T-cell (primary cell): ENCODE measurements around the gene SLC5A11. TPM values are rescaled to one million over a fixed set of nuclear protein-coding genes. Genes with fewer than 3 reads are reported as not detected.

Experiments used
- ATAC-seq, 4 experiments: fragments of 200-7000 bp in 3 of 4; fragments of 150-1000 bp in 1 of 4; cut with Tn5 transposase; replicated peaks in 1 of 4; 1 replicate in 3 of 4; 2 replicates in 1 of 4; pipeline ENCODE4 v1.10.0; 2021; ENCODE audit warnings: moderate library complexity in 3 of 4, mild to moderate bottlenecking in 2 of 4, moderate number of reproducible peaks in 1 of 4
- CTCF ChIA-PET, 2 donors: fragments of 300-600 bp; sonication (Branson Sonifier 250); formaldehyde crosslinking; loops; one replicate each; lab custom pipeline; 2022; ENCODE audit warnings: antibody characterized with exemption in 2 of 2; lab: Charles Lee
- POLR2A ChIA-PET, 2 donors: fragments of 300-600 bp; sonication (Branson Sonifier 250); formaldehyde crosslinking; loops; one replicate each; lab custom pipeline; 2022; ENCODE audit warnings: antibody characterized with exemption in 2 of 2; lab: Charles Lee
- DNase-seq, 35 experiments: peaks; one replicate each; pipeline versions ENCODE4 v3.0.0 to v3.0.0-alpha.2; 2013 to 2023
- H3K27ac ChIP-seq: one replicate; pipeline ENCODE4 v1.5.1; 2013; ENCODE audit warnings: low read length
- H3K27me3 ChIP-seq, 2 experiments: replicated peaks in 1 of 2; 1 replicate in 1 of 2; 2 replicates in 1 of 2; pipeline versions ENCODE4 v1.6.1 to v1.7.0; 2013; ENCODE audit warnings: low read length in 1 of 2, mixed read lengths in 1 of 2; ENCODE audit not compliant: control insufficient read depth in 2 of 2, insufficient read depth in 2 of 2; ENCODE audit errors: extremely low read depth in 1 of 2
- H3K36me3 ChIP-seq, 2 donors: 1 replicate in 1 of 2; 2 replicates in 1 of 2; pipeline versions ENCODE4 v1.6.1 to v1.7.0; 2013; ENCODE audit warnings: low read length in 1 of 2; ENCODE audit not compliant: control insufficient read depth in 2 of 2, insufficient read depth in 1 of 2; ENCODE audit errors: extremely low read depth in 1 of 2
- H3K4me1 ChIP-seq, 2 experiments: 1 replicate in 1 of 2; 2 replicates in 1 of 2; pipeline versions ENCODE4 v1.6.1 to v1.7.0; 2013; ENCODE audit warnings: low read length in 2 of 2, mixed read lengths in 1 of 2; ENCODE audit not compliant: insufficient read depth in 2 of 2, control insufficient read depth in 1 of 2; ENCODE audit errors: extremely low read depth in 1 of 2
- H3K4me3 ChIP-seq, 2 donors: 1 replicate in 1 of 2; 2 replicates in 1 of 2; pipeline versions ENCODE4 v1.5.1 to v1.7.0; 2013; ENCODE audit warnings: mild to moderate bottlenecking in 2 of 2, low read length in 1 of 2, moderate library complexity in 1 of 2; ENCODE audit not compliant: control insufficient read depth in 1 of 2; ENCODE audit errors: extremely low read depth in 1 of 2
- H3K9me3 ChIP-seq: 2 replicates; pipeline ENCODE4 v1.7.0; 2013
- H3K27ac Mint-ChIP-seq, 2 donors: one replicate each; pipeline ENCODE4 v1.8.0; 2020 to 2021; ENCODE audit warnings: mild to moderate bottlenecking in 2 of 2, mixed read lengths in 2 of 2
- H3K27me3 Mint-ChIP-seq, 2 donors: one replicate each; pipeline ENCODE4 v1.8.0; 2021 to 2022; ENCODE audit warnings: mixed read lengths in 2 of 2
- H3K36me3 Mint-ChIP-seq: one replicate; pipeline ENCODE4 v1.8.0; 2021; ENCODE audit warnings: mixed read lengths
- H3K4me1 Mint-ChIP-seq, 3 donors: one replicate each; pipeline ENCODE4 v1.8.0; 2020 to 2022; ENCODE audit warnings: mixed read lengths in 3 of 3, mild to moderate bottlenecking in 1 of 3
- H3K4me3 Mint-ChIP-seq, 3 donors: one replicate each; pipeline ENCODE4 v1.8.0; 2020 to 2022; ENCODE audit warnings: mild to moderate bottlenecking in 3 of 3, mixed read lengths in 3 of 3, moderate library complexity in 3 of 3
- H3K9me3 Mint-ChIP-seq, 3 donors: one replicate each; pipeline ENCODE4 v1.8.0; 2020 to 2022; ENCODE audit warnings: mixed read lengths in 3 of 3
- WGBS: methylation state at CpG from one replicate; pipeline ENCODE4 v1.1.5; 2013; ENCODE audit warnings: missing lambda C conversion rate; ENCODE audit not compliant: insufficient coverage; 5-methylcytosine and 5-hydroxymethylcytosine counted together
- total RNA-seq, 35 experiments: library from RNA in 6 of 35; stranded (reverse) in 6 of 35; fragments of 120-200 nt in 1 of 35; gene quantifications; one replicate each; pipeline versions ENCODE4 v1.2.1 to v1.2.4 and lab custom pipeline; 2013 to 2026

SLC5A11 gene
- total RNA-seq, 5 donors from 2014 or later (not counting 1 experiment from before 2014, with no cell fraction given), result 0.36 to 4.2 (median 0.62) TPM; not detected in 1

DNA sequence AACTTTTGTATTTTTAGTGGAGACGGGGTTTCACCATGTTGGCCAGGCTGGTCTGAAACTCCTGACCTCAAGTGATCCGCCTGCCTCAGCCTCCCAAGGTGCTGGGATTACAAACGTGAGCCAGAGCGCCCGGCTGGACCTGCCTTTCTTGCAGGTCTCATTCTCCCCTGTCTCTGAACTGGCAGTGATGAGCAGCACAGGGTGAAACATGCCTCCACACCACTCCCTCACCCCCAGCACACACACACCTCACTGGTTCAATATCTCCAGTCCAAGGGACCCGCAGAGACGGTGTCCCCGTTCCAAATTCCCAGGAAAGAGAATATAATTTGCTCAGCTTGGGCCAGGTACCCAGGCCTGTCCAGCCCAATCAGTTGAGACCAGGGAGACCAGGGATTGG, 23.3 kb downstream of the SLC5A11 start:
- Mint-ChIP-seq H3K27me3 (peaks cover 0 to 4% of the 10 kb centered on the region in 2 donors), H3K4me1 (no peaks in the 10 kb centered on the region), H3K4me3 (no peak overlapping the region), H3K9me3 (peaks cover 5 to 11% (median 8%) of the 10 kb centered on the region in 3 donors), H3K27ac (no peak overlapping the region), H3K36me3 (peaks cover 4% of the 10 kb centered on the region)
- H3K4me1 ChIP-seq, result no peaks in the 10 kb centered on the region
- no peaks in the 10 kb centered on the region for H3K27me3 ChIP-seq
- no peak overlapping the region for H3K4me3 ChIP-seq
- H3K27ac ChIP-seq, result no peak overlapping the region
- WGBS, result 79% methylated on average over 6 of the region's 8 CpGs
- H3K9me3 ChIP-seq, result no peaks in the 10 kb centered on the region
- H3K36me3 ChIP-seq, result no peaks in the 10 kb centered on the region
- POLR2A ChIA-PET, result no interaction called here
- CTCF ChIA-PET, result no interaction called here
- no peak for DNase-seq
- ATAC-seq, result no peak

DNA sequence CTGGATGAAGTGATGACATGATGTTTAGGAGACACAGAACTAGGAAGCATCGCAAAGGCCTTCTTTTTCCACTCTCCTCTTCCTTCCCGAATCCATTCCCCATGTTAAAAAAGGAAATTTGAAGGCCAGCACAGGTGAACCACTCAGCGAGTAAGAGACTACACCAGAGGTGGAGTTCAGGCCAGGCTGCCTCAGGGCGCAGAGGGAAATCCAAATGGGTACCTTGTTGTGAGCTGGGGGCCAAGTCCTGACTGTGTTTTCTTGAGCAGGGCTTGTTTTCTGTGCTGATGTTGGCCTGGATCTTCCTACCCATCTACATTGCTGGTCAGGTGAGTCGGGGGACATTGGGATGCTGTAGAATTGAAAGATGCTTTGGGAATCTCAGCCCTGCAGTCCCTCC, 26.1 kb downstream of the SLC5A11 start:
- H3K4me1 Mint-ChIP-seq, result no peaks in the 10 kb centered on the region
- peaks cover 6 to 8% of the 10 kb centered on the region in 2 donors for H3K27me3 Mint-ChIP-seq

GRCh38 chr16:24873028-24873427, 27.3 kb downstream of the SLC5A11 start:
- ATAC-seq (no peak), DNase-seq (no peak)
- Mint-ChIP-seq H3K4me1 (no peaks in the 10 kb centered on the region), H3K9me3 (no peaks in the 10 kb centered on the region), H3K36me3 (no peaks in the 10 kb centered on the region), H3K4me3 (no peak overlapping the region), H3K27ac (no peak overlapping the region), H3K27me3 (peaks cover 7 to 8% of the 10 kb centered on the region in 2 donors)
- Histone ChIP-seq H3K9me3 (no peaks in the 10 kb centered on the region), H3K27me3 (peaks cover 0 to 4% of the 10 kb centered on the region in 2 experiments), H3K36me3 (no peaks in the 10 kb centered on the region), H3K4me1 (no peaks in the 10 kb centered on the region), H3K27ac (no peak overlapping the region), H3K4me3 (no peak overlapping the region)
- no CpG with 5 or more reads among the region's 2 CpGs for WGBS
- ChIA-PET POLR2A (no interaction called here), CTCF (no interaction called here)

More for the DNA sequence above, 26.1 kb downstream of the SLC5A11 start:
- Histone ChIP-seq H3K4me1 (no peaks in the 10 kb centered on the region), H3K27ac (no peak overlapping the region), H3K27me3 (peaks cover 0 to 4% of the 10 kb centered on the region in 2 experiments), H3K36me3 (no peaks in the 10 kb centered on the region), H3K4me3 (no peak overlapping the region), H3K9me3 (no peaks in the 10 kb centered on the region)
- no peaks in the 10 kb centered on the region for H3K36me3 Mint-ChIP-seq
- DNase-seq, result no peak
- no peak overlapping the region for H3K4me3 Mint-ChIP-seq
- POLR2A ChIA-PET, result no interaction called here
- H3K9me3 Mint-ChIP-seq, result no peaks in the 10 kb centered on the region
- WGBS, result 83% methylated on average over 2 of the region's 5 CpGs
- no peak for ATAC-seq
- CTCF ChIA-PET, result no interaction called here
- no peak overlapping the region for H3K27ac Mint-ChIP-seq

- Histone ChIP-seq H3K4me1 (no peaks in the 10 kb centered on the region), H3K27ac (no peak overlapping the region), H3K36me3 (no peaks in the 10 kb centered on the region), H3K4me3 (no peak overlapping the region), H3K27me3 (peaks cover 0 to 4% of the 10 kb centered on the region in 2 experiments), H3K9me3 (no peaks in the 10 kb centered on the region)
- CTCF ChIA-PET, result no interaction called here
- H3K27ac Mint-ChIP-seq, result no peak overlapping the region
- 70% methylated on average over 2 of the region's 10 CpGs for WGBS
- H3K27me3 Mint-ChIP-seq, result peaks cover 7 to 13% of the 10 kb centered on the region in 2 donors
- no peak overlapping the region for H3K4me3 Mint-ChIP-seq
- ATAC-seq, result no peak
- no peak for DNase-seq
- no peaks in the 10 kb centered on the region for H3K4me1 Mint-ChIP-seq
- POLR2A ChIA-PET, result no interaction called here
- H3K9me3 Mint-ChIP-seq, result no peaks in the 10 kb centered on the region
- H3K36me3 Mint-ChIP-seq, result peaks cover 4% of the 10 kb centered on the region
Observed at GRCh38 chr16:24875466-24875865, 29.7 kb downstream of the SLC5A11 start.

DNA sequence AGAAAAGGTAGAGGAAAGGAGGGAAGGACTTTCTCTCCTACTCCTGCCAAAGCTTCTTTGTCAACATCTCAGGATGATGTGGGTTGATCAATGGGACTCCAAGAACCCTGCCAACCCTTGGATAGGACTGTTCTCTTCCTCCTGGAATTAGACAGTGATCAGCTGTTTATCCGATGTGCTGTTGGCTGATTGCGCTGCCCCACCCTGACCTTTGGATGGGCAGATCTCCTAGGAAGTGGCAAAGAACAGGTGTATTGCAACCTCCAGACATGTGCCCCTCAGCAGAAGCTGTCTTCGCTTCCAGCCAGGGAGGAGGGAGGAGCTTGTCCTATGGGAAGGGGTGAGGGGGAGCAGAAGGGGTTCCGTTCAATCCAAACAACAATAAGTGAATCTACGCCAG, 30.5 kb downstream of the SLC5A11 start:
- H3K4me3 Mint-ChIP-seq, result no peak overlapping the region
- ChIA-PET POLR2A (no interaction called here), CTCF (no interaction called here)
- no peak overlapping the region for H3K27ac ChIP-seq
- H3K9me3 ChIP-seq, result no peaks in the 10 kb centered on the region
- no peaks in the 10 kb centered on the region for H3K36me3 ChIP-seq
- ATAC-seq (no peak), DNase-seq (no peak)
- peaks cover 0 to 4% of the 10 kb centered on the region in 2 experiments for H3K27me3 ChIP-seq
- H3K4me1 ChIP-seq, result no peaks in the 10 kb centered on the region
- peaks cover 7 to 13% of the 10 kb centered on the region in 2 donors for H3K27me3 Mint-ChIP-seq
- H3K27ac Mint-ChIP-seq, result no peak overlapping the region
- 92% methylated on average over 2 of the region's 5 CpGs for WGBS
- peaks cover 4% of the 10 kb centered on the region for H3K36me3 Mint-ChIP-seq
- H3K9me3 Mint-ChIP-seq, result no peaks in the 10 kb centered on the region
- H3K4me1 Mint-ChIP-seq, result no peaks in the 10 kb centered on the region
- no peak overlapping the region for H3K4me3 ChIP-seq

DNA sequence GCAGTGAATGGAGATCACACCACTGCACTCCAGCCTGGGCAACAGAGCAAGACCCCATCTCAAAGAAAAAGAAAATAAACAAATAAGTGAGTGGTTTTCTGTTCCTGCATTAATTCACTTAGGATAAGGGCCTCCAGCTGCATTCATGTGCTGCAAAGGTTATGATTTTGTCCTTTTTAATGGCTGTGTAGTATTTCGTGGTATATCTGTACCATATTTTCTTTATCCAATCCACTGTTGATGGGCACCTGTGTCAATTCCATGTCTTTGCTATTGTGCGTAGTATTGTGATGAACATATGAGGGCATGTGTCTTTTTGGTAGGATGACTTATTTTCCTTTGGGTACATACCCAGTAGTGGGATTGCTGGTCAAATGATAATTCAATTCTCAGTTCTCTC, 33.9 kb downstream of the SLC5A11 start:
- POLR2A ChIA-PET, result no interaction called here

GRCh38 chr16:24883714-24884151, 38.0 kb downstream of the SLC5A11 start:
- no peak overlapping the region for H3K27ac ChIP-seq
- no peaks in the 10 kb centered on the region for H3K9me3 ChIP-seq
- H3K36me3 ChIP-seq, result no peaks in the 10 kb centered on the region
- ATAC-seq, result no peak
- Mint-ChIP-seq H3K36me3 (peaks cover 4% of the 10 kb centered on the region), H3K4me3 (no peak overlapping the region), H3K27ac (no peak overlapping the region), H3K27me3 (peaks cover 0 to 8% of the 10 kb centered on the region in 2 donors), H3K4me1 (no peaks in the 10 kb centered on the region), H3K9me3 (no peaks in the 10 kb centered on the region)
- POLR2A ChIA-PET, result no interaction called here
- H3K4me3 ChIP-seq, result no peak overlapping the region
- H3K4me1 ChIP-seq, result no peaks in the 10 kb centered on the region
- DNase-seq, result no peak
- 75% methylated on average over 11 of the region's 12 CpGs for WGBS
- no peaks in the 10 kb centered on the region for H3K27me3 ChIP-seq
- CTCF ChIA-PET, result interaction anchor here in 1 of 2 donors (0.6 kb wide), 1 partner anchor 26 kb away, joined by 4 read pairs; no protein-coding TSS in a partner anchor

More for the DNA sequence above, 33.9 kb downstream of the SLC5A11 start:
- ATAC-seq, result no peak
- Mint-ChIP-seq H3K27ac (no peak overlapping the region), H3K4me3 (no peak overlapping the region), H3K4me1 (no peaks in the 10 kb centered on the region), H3K9me3 (no peaks in the 10 kb centered on the region), H3K36me3 (peaks cover 4% of the 10 kb centered on the region), H3K27me3 (peaks cover 7 to 14% of the 10 kb centered on the region in 2 donors)
- Histone ChIP-seq H3K4me1 (no peaks in the 10 kb centered on the region), H3K36me3 (no peaks in the 10 kb centered on the region), H3K4me3 (no peak overlapping the region), H3K9me3 (no peaks in the 10 kb centered on the region), H3K27me3 (peaks cover 0 to 4% of the 10 kb centered on the region in 2 experiments), H3K27ac (no peak overlapping the region)
- WGBS, result no CpG with 5 or more reads among the region's 2 CpGs
- CTCF ChIA-PET, result no interaction called here
- DNase-seq, result no peak
